Adrenal gland (tissue), 12 donors: ENCODE results near the gene MCAM. TPM values are rescaled to one million over a fixed set of nuclear protein-coding genes. Genes with fewer than 3 reads are reported as not detected.

ENCODE experiments used
- DNase-seq, 7 donors: peaks; one replicate each; pipeline ENCODE4 v3.0.0-alpha.2; 2019 to 2020
- H3K27ac ChIP-seq, 5 donors: fragments of 200-600 bp; sonication (generic) in 4 of 5; 1 replicate in 3 of 5; 2 replicates in 2 of 5; pipeline versions ENCODE4 v1.5.1 to v1.8.0; 2016 to 2020; ENCODE audit warnings: mild to moderate bottlenecking in 1 of 5
- H3K27me3 ChIP-seq: fragments of 200-600 bp; 2 replicates; pipeline ENCODE4 v1.8.0; 2021
- H3K36me3 ChIP-seq, 2 donors: fragments of 200-600 bp; replicated peaks in 1 of 2; 1 replicate in 1 of 2; 2 replicates in 1 of 2; pipeline versions ENCODE4 v1.5.1 to v1.8.0; 2018 to 2022
- H3K4me1 ChIP-seq, 2 donors: fragments of 200-600 bp; replicated peaks in 1 of 2; 1 replicate in 1 of 2; 2 replicates in 1 of 2; pipeline versions ENCODE4 v1.5.1 to v1.8.0; 2018 to 2021
- H3K4me3 ChIP-seq, 4 donors: fragments of 200-600 bp; sonication (generic) in 3 of 4; one replicate each; pipeline ENCODE4 v1.5.1; 2016 to 2018
- H3K9me3 ChIP-seq, 3 donors: fragments of 200-600 bp; sonication (generic) in 1 of 3; replicated peaks in 1 of 3; 1 replicate in 2 of 3; 2 replicates in 1 of 3; pipeline versions ENCODE4 v1.5.1 to v1.8.0; 2016 to 2021
- CTCF ChIP-seq, 6 experiments: fragments of 450-650 bp in 4 of 6; fragments of 200-600 bp in 2 of 6; sonication (generic) in 1 of 6; IDR thresholded peaks; 1 replicate in 5 of 6; 2 replicates in 1 of 6; pipeline versions ENCODE4 v1.5.1 to v1.8.0; 2016 to 2021; ENCODE audit warnings: antibody characterized with exemption in 6 of 6, mild to moderate bottlenecking in 2 of 6, moderate library complexity in 1 of 6
- POLR2A ChIP-seq, 2 donors: fragments of 450-650 bp; IDR thresholded peaks; one replicate each; pipeline ENCODE4 v1.6.1; 2017; ENCODE audit warnings: antibody characterized with exemption in 2 of 2, mild to moderate bottlenecking in 2 of 2, moderate library complexity in 1 of 2
- WGBS, 4 donors: extraction: QIAGEN DNeasy Blood & Tissue Kit in 2 of 4; methylation state at CpG; one replicate each; pipeline versions ENCODE4 v1.1.5 to v1.1.7; 2013 to 2017; 5-methylcytosine and 5-hydroxymethylcytosine counted together
- intact Hi-C, 2 donors: fragments of 100-400 bp; cut with DNase I; formaldehyde crosslinking; loops; one replicate each; pipeline versions ENCODE4 v1.14.1 to v1.15.0; 2022 to 2023
- polyA plus RNA-seq, 3 donors: library from polyadenylated mRNA; stranded (reverse); fragments of 200-250 nt in 2 of 3; fragments of 350-450 nt in 1 of 3; fragmentation: Illumina TruSeq in 1 of 3; extraction: RNeasy Lipid Tissue Mini Kit (QIAGEN cat#74804) in 1 of 3; gene quantifications; one replicate each; pipeline ENCODE4 v1.2.3, GENCODE V29; 2013 to 2014
- total RNA-seq, 9 donors: library from RNA; depleted of rRNA in 4 of 9; stranded (reverse); fragments of >200 nt in 4 of 9; fragments of 120-200 nt in 1 of 9; fragmentation: NEBNext Ultra II Directional in 1 of 9; extraction: Animal tissue kit (Norgen Biotek cat#: 25700) in 1 of 9; gene quantifications; one replicate each; pipeline versions ENCODE4 v1.1.0 to v1.2.4, GENCODE V29; 2013 to 2023
- donor health status: healthy with polysubstance abuse.
- donor health status: Bipolar disorder and iron deficiency.
- donor health status: DM: yes; HTN: yes; CAD: no.
- donor health status: DM: no; HTN: no; CAD: no.
- donor health status: DM: no; HTN: no; CAD: no.
- donor health status: DM: yes; HTN: yes; CAD: no.

MCAM gene
- total and polyA plus RNA-seq, 12 donors, result 12.1 to 143 (median 32.1) TPM

DNA sequence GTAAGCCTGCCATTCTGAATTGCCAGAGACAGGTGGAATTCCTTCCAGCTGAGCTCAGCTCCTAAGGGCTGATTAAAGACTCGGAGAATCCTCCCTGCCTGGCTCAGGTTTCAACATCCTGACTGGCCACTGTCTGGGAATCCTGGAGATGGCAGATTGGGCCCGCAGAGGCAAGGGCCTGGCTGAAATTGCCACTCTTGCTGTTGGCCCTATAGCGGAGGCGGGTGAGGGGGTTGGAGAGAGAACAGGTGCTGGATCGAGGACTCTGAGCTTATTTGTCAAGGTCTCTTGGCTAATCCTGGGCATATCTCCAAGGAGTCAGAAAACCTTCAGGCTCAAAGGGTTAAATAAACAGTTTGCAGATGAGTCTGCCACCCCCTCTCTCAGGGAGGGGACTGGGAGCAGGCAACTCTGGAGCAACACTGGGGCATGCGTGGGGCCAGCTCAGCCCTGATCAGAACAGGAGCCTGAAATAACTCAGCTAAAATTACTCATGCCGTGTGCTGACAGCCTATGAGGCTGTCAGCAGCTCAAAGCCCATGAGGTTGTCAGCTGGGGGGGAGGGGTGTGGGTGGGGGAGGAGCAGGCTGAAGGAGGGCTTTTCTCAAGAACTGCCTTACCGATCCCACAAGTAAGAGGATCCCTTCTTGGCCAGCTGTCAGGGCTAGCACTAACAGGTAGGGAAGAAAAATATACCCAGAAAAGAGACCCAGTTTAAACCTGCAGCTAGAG, 44.3 kb upstream of the MCAM start:
- Histone ChIP-seq H3K27me3 (no peaks in the 10 kb centered on the region), H3K4me1 (peaks cover 43 to 46% of the 10 kb centered on the region in 2 donors), H3K4me3 (peak overlapping the region in 1 of 4 donors; percentile 7), H3K36me3 (peaks cover 0 to 17% of the 10 kb centered on the region in 2 donors), H3K9me3 (no peaks in the 10 kb centered on the region), H3K27ac (peak overlapping the region; percentile 78 to 89 (median 81))
- peak; percentile 73 to 92 (median 91) for DNase-seq
- intact Hi-C loops, result no loop called here
- peak in 1 of 6 experiments; percentile 20 for TF ChIP-seq CTCF (IDR thresholded peaks at IDR 0.05)
- peak in 1 of 2 donors; percentile 55 for TF ChIP-seq POLR2A (IDR thresholded peaks at IDR 0.05)
- WGBS, 4 donors, result 24 to 40% (median 29%) methylated on average over 5 to 8 of the region's 8 CpGs

DNA sequence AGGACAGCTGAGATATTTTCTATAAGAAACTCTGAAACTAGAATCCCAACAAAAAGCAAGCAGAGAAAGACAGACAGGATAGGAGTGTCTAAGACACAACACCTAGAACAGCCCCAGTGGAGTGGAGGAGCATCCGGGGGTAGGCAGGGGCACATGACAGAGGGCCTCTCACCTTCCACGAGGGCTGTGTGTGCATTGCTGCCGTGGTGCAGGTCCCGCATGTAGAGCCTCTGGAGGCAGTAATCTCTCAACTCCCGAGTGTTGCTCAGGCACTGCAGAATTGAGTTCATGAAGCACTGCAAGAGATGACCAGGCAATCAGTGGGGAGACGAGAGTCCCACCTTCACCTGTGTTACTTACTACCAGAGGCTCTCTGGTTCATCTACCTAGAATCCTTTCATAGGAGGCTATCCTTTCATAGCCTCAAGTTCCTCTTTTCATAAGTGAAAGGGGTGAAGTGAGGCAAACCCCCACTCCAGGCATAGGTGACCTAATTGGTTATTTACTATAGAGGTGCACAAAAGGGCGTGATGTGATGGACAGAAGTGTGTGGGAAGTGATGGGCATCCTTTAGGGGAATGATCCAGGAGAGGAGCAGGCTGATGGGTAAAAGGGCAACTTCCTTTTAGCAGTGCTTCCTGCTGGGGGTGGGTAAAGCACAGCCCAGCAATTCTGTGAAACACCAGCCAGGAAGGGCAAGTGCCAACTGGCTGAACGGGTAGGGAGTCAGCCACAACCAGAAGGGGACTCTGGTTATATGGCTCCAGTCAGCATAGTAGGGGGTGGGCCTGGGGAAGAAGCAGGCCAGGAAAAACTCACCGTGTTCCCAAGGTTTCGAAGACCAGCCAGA, 42.7 kb upstream of the MCAM start:
- Histone ChIP-seq H3K4me1 (peaks cover 35 to 38% of the 10 kb centered on the region in 2 donors), H3K27me3 (no peaks in the 10 kb centered on the region), H3K27ac (no peak overlapping the region), H3K36me3 (peaks cover 0 to 17% of the 10 kb centered on the region in 2 donors), H3K4me3 (no peak overlapping the region), H3K9me3 (no peaks in the 10 kb centered on the region)
- TF ChIP-seq CTCF (IDR thresholded peaks at IDR 0.05) (no peak), POLR2A (IDR thresholded peaks at IDR 0.05) (no peak)
- intact Hi-C loops, result loop anchor here (5.0 to 10.0 kb wide), 2 partner anchors 115 to 118 kb away; no protein-coding TSS in a partner anchor
- no peak for DNase-seq
- WGBS, 4 donors, result 82 to 91% (median 86%) methylated on average over 9 to 10 of the region's 10 CpGs

GRCh38 chr11:119357074-119357473, 40.1 kb upstream of the MCAM start:
- no peak for TF ChIP-seq CTCF (IDR thresholded peaks at IDR 0.05)
- no peak for TF ChIP-seq POLR2A (IDR thresholded peaks at IDR 0.05)

More at GRCh38 chr11:119357074-119357473, 40.1 kb upstream of the MCAM start:
- H3K4me3 ChIP-seq, result peak overlapping the region in 2 of 4 donors; percentile 44 to 56
- DNase-seq, result no peak
- H3K27me3 ChIP-seq, result no peaks in the 10 kb centered on the region
- H3K36me3 ChIP-seq, result peaks cover 0 to 17% of the 10 kb centered on the region in 2 donors
- H3K27ac ChIP-seq, result peak overlapping the region in 3 of 5 donors; percentile 46 to 72 (median 59)
- 38 to 100% (median 52%) methylated on average over 2 to 13 of the region's 13 CpGs for WGBS, 4 donors
- H3K4me1 ChIP-seq, result peaks cover 13 to 14% of the 10 kb centered on the region in 2 donors
- H3K9me3 ChIP-seq, result no peaks in the 10 kb centered on the region
- intact Hi-C loops, result loop anchor here (2.0 to 10.0 kb wide), 3 partner anchors 16 to 120 kb away; no protein-coding TSS in a partner anchor
